ENCODE data around the gene FGGY.

GRCh38 chr1:59737638-59738037, 440.7 kb downstream of the FGGY start:
- no peak for TF ChIP-seq ZNF317 (CRISPR knock-in tag; IDR thresholded peaks at IDR 0.05; ENCODE audit: borderline replicate concordance, low read depth)
- TF ChIP-seq SP1 (CRISPR knock-in tag; conservative IDR thresholded peaks at IDR 0.05) = no peak
- TF ChIP-seq CTCF (IDR thresholded peaks at IDR 0.05) = no peak
- no peak for TF ChIP-seq FOXJ3 (CRISPR knock-in tag; IDR thresholded peaks at IDR 0.05; ENCODE audit: borderline replicate concordance)
- TF ChIP-seq ZNF281 (CRISPR knock-in tag; IDR thresholded peaks at IDR 0.05) = no peak
- TF ChIP-seq ZNF121 (CRISPR knock-in tag; IDR thresholded peaks at IDR 0.05) = no peak
- TF ChIP-seq JUN (CRISPR knock-in tag; IDR thresholded peaks at IDR 0.05) = no peak
- TF ChIP-seq CREB1 (CRISPR knock-in tag; IDR thresholded peaks at IDR 0.05) = no peak
- no peak for TF ChIP-seq NR3C1 (CRISPR knock-in tag; conservative IDR thresholded peaks at IDR 0.05; ENCODE audit: low read depth)
- TF ChIP-seq ATF2 (CRISPR knock-in tag; IDR thresholded peaks at IDR 0.05; ENCODE audit: borderline replicate concordance, low read depth) = no peak

All from WTC11 (cell line).